Liver (tissue), 9 donors: ENCODE data around the gene VASN. TPM values are rescaled to one million over a fixed set of nuclear protein-coding genes. Genes with fewer than 3 reads are reported as not detected.

ENCODE experiments used
- DNase-seq: peaks from one replicate; pipeline ENCODE4 v3.0.0-alpha.2; 2017; ENCODE audit warnings: low spot score
- H3K27ac ChIP-seq, 2 donors: one replicate each; pipeline ENCODE4 v1.7.0; 2013; ENCODE audit warnings: inconsistent platforms in 2 of 2, low read length in 2 of 2, control low read depth in 1 of 2, low read depth in 1 of 2, mild to moderate bottlenecking in 1 of 2
- H3K27me3 ChIP-seq, 4 donors: one replicate each; pipeline versions ENCODE4 v1.6.1 to v1.7.0; 2013; ENCODE audit warnings: low read length in 3 of 4, inconsistent platforms in 1 of 4, mild to moderate bottlenecking in 1 of 4, moderate library complexity in 1 of 4; ENCODE audit not compliant: control insufficient read depth in 4 of 4, insufficient read depth in 4 of 4
- H3K36me3 ChIP-seq, 4 donors: one replicate each; pipeline versions ENCODE4 v1.6.1 to v1.7.0; 2013; ENCODE audit warnings: low read length in 3 of 4, mild to moderate bottlenecking in 3 of 4, low read depth in 1 of 4, moderate library complexity in 1 of 4; ENCODE audit not compliant: control insufficient read depth in 4 of 4, insufficient read depth in 3 of 4
- H3K4me1 ChIP-seq, 4 donors: one replicate each; pipeline versions ENCODE4 v1.6.1 to v1.7.0; 2013; ENCODE audit warnings: low read length in 3 of 4, mild to moderate bottlenecking in 3 of 4, moderate library complexity in 1 of 4; ENCODE audit not compliant: control insufficient read depth in 4 of 4, insufficient read depth in 4 of 4
- H3K4me3 ChIP-seq, 3 donors: one replicate each; pipeline versions ENCODE4 v1.6.1 to v1.7.0; 2013; ENCODE audit warnings: low read length in 3 of 3, control low read depth in 1 of 3, low read depth in 1 of 3, mild to moderate bottlenecking in 1 of 3
- H3K9ac ChIP-seq, 2 donors: one replicate each; pipeline ENCODE4 v1.7.0; 2013; ENCODE audit warnings: low read length in 2 of 2, mild to moderate bottlenecking in 2 of 2, moderate library complexity in 2 of 2, control low read depth in 1 of 2, low read depth in 1 of 2
- H3K9me3 ChIP-seq, 4 donors: one replicate each; pipeline versions ENCODE4 v1.6.1 to v1.7.0; 2013; ENCODE audit warnings: low read length in 3 of 4; ENCODE audit not compliant: control insufficient read depth in 4 of 4
- EGR1 ChIP-seq, 2 donors: IDR thresholded peaks; 2 replicates each; pipeline ENCODE4 v1.6.1; 2016 to 2018; ENCODE audit warnings: antibody characterized with exemption in 2 of 2, low read depth in 2 of 2
- FOXA1 ChIP-seq: IDR thresholded peaks from 2 replicates; pipeline ENCODE4 v1.6.1; 2016; ENCODE audit warnings: antibody characterized with exemption
- GABPA ChIP-seq, 2 donors: IDR thresholded peaks in 1 of 2; conservative IDR thresholded peaks in 1 of 2; 2 replicates each; pipeline ENCODE4 v1.6.1; 2016; ENCODE audit warnings: antibody characterized with exemption in 2 of 2, mild to moderate bottlenecking in 1 of 2, moderate library complexity in 1 of 2
- HNF4A ChIP-seq, 2 donors: conservative IDR thresholded peaks; 2 replicates each; pipeline ENCODE4 v1.6.1; 2016; ENCODE audit warnings: antibody characterized with exemption in 2 of 2, mild to moderate bottlenecking in 2 of 2
- HNF4G ChIP-seq: IDR thresholded peaks from 2 replicates; pipeline ENCODE4 v1.6.1; 2016; ENCODE audit warnings: antibody characterized with exemption
- JUND ChIP-seq, 2 donors: IDR thresholded peaks; 2 replicates each; pipeline ENCODE4 v1.6.1; 2016; ENCODE audit warnings: antibody characterized with exemption in 2 of 2
- MAX ChIP-seq: IDR thresholded peaks from 2 replicates; pipeline ENCODE4 v1.6.1; 2016; ENCODE audit warnings: antibody characterized with exemption
- NR2F2 ChIP-seq: IDR thresholded peaks from 2 replicates; pipeline ENCODE4 v1.6.1; 2016; ENCODE audit warnings: antibody characterized with exemption
- RAD21 ChIP-seq, 2 donors: IDR thresholded peaks; 2 replicates each; pipeline ENCODE4 v1.6.1; 2016; ENCODE audit warnings: antibody characterized with exemption in 2 of 2, mild to moderate bottlenecking in 2 of 2
- RXRA ChIP-seq, 2 donors: IDR thresholded peaks; 2 replicates each; pipeline ENCODE4 v1.6.1; 2017 to 2018; ENCODE audit warnings: antibody characterized with exemption in 2 of 2, mild to moderate bottlenecking in 1 of 2
- SP1 ChIP-seq: IDR thresholded peaks from 2 replicates; pipeline ENCODE4 v1.6.1; 2018; ENCODE audit warnings: antibody characterized with exemption, mild to moderate bottlenecking
- TAF1 ChIP-seq: conservative IDR thresholded peaks from 2 replicates; pipeline ENCODE4 v1.6.1; 2016; ENCODE audit warnings: antibody characterized with exemption, mild to moderate bottlenecking
- YY1 ChIP-seq: IDR thresholded peaks from 2 replicates; pipeline ENCODE4 v1.6.1; 2016; ENCODE audit warnings: antibody characterized with exemption, mild to moderate bottlenecking
- ZBTB33 ChIP-seq: IDR thresholded peaks from 2 replicates; pipeline ENCODE4 v1.6.1; 2016; ENCODE audit warnings: antibody characterized with exemption
- WGBS: extraction: QIAGEN DNeasy Blood & Tissue Kit; methylation state at CpG from one replicate; pipeline ENCODE4 v1.1.7; 2013; 5-methylcytosine and 5-hydroxymethylcytosine counted together
- polyA plus RNA-seq, 2 donors: library from polyadenylated mRNA; stranded (reverse) in 1 of 2; unstranded in 1 of 2; fragments of 200-250 nt in 1 of 2; fragments of >200 nt in 1 of 2; fragmentation: Nextera tagmentation in 1 of 2; extraction: Ambion mirVana in 1 of 2; gene quantifications; one replicate each; pipeline versions ENCODE4 v1.2.1 to v1.2.3, GENCODE V29; 2013 to 2015
- total RNA-seq, 2 donors: library from RNA; depleted of rRNA; stranded (reverse); fragments of >200 nt; gene quantifications; one replicate each; pipeline ENCODE4 v1.2.3, GENCODE V29; 2014
- TF ChIP-seq, protein P1 (sequence below): IDR thresholded peaks from 2 replicates; pipeline ENCODE4 v1.6.1; 2016; ENCODE audit warnings: antibody characterized with exemption
- TF ChIP-seq, protein P2 (sequence below): fragments of 150-350 bp; IDR thresholded peaks from 2 replicates; pipeline ENCODE4 v1.5.1; 2017; ENCODE audit warnings: improper control_type of control experiment, low read depth, low read length; ENCODE audit not compliant: missing input control
- TF ChIP-seq, protein P3 (sequence below): IDR thresholded peaks from 2 replicates; pipeline ENCODE4 v1.6.1; 2016; ENCODE audit warnings: antibody characterized with exemption, mild to moderate bottlenecking
- donor health status: healthy.
- donor health status: healthy.
- donor health status: healthy.
- donor health status: healthy.
- donor health status: healthy.

The VASN gene
- total and polyA plus RNA-seq, 4 donors: 6.2 to 26.9 (median 21.2) TPM

GRCh38 chr16:4415538-4416199 lies 44.0 kb downstream of the VASN start:
- Histone ChIP-seq H3K9me3 (no peaks in the 10 kb centered on the region), H3K27me3 (no peaks in the 10 kb centered on the region), H3K4me1 (peaks cover 2 to 25% (median 12%) of the 10 kb centered on the region in 4 donors), H3K9ac (peak overlapping the region; percentile 59 to 65), H3K4me3 (peak overlapping the region; percentile 85 to 89 (median 86)), H3K36me3 (peaks cover 0 to 2% (median 0%) of the 10 kb centered on the region in 4 donors), H3K27ac (peak overlapping the region; percentile 76 to 85)
- peak; percentile 59 for DNase-seq
- WGBS: 5% methylated on average over 44 of the region's 44 CpGs
- TF ChIP-seq NR2F2: peak; percentile 80
- peak; percentile 56 to 79 for TF ChIP-seq RXRA (IDR thresholded peaks at IDR 0.05)
- no peak for TF ChIP-seq HNF4A (conservative IDR thresholded peaks at IDR 0.05)
- no peak for TF ChIP-seq MAX
- TF ChIP-seq FOXA1: no peak
- no peak for TF ChIP-seq JUND (IDR thresholded peaks at IDR 0.05)
- no peak for TF ChIP-seq YY1
- no peak for TF ChIP-seq EGR1 (IDR thresholded peaks at IDR 0.05; ENCODE audit: low read depth in 2 of 2)
- TF ChIP-seq, protein P1, sequence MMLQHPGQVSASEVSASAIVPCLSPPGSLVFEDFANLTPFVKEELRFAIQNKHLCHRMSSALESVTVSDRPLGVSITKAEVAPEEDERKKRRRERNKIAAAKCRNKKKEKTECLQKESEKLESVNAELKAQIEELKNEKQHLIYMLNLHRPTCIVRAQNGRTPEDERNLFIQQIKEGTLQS: no peak
- peak; percentile 30 for TF ChIP-seq SP1
- TF ChIP-seq, protein P2, sequence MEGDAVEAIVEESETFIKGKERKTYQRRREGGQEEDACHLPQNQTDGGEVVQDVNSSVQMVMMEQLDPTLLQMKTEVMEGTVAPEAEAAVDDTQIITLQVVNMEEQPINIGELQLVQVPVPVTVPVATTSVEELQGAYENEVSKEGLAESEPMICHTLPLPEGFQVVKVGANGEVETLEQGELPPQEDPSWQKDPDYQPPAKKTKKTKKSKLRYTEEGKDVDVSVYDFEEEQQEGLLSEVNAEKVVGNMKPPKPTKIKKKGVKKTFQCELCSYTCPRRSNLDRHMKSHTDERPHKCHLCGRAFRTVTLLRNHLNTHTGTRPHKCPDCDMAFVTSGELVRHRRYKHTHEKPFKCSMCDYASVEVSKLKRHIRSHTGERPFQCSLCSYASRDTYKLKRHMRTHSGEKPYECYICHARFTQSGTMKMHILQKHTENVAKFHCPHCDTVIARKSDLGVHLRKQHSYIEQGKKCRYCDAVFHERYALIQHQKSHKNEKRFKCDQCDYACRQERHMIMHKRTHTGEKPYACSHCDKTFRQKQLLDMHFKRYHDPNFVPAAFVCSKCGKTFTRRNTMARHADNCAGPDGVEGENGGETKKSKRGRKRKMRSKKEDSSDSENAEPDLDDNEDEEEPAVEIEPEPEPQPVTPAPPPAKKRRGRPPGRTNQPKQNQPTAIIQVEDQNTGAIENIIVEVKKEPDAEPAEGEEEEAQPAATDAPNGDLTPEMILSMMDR: no peak
- no peak for TF ChIP-seq ZBTB33
- TF ChIP-seq GABPA (IDR thresholded peaks at IDR 0.05 in 1 of 2, conservative IDR thresholded peaks at IDR 0.05 in 1 of 2): no peak
- no peak for TF ChIP-seq HNF4G
- no peak for TF ChIP-seq TAF1
- TF ChIP-seq, protein P3, sequence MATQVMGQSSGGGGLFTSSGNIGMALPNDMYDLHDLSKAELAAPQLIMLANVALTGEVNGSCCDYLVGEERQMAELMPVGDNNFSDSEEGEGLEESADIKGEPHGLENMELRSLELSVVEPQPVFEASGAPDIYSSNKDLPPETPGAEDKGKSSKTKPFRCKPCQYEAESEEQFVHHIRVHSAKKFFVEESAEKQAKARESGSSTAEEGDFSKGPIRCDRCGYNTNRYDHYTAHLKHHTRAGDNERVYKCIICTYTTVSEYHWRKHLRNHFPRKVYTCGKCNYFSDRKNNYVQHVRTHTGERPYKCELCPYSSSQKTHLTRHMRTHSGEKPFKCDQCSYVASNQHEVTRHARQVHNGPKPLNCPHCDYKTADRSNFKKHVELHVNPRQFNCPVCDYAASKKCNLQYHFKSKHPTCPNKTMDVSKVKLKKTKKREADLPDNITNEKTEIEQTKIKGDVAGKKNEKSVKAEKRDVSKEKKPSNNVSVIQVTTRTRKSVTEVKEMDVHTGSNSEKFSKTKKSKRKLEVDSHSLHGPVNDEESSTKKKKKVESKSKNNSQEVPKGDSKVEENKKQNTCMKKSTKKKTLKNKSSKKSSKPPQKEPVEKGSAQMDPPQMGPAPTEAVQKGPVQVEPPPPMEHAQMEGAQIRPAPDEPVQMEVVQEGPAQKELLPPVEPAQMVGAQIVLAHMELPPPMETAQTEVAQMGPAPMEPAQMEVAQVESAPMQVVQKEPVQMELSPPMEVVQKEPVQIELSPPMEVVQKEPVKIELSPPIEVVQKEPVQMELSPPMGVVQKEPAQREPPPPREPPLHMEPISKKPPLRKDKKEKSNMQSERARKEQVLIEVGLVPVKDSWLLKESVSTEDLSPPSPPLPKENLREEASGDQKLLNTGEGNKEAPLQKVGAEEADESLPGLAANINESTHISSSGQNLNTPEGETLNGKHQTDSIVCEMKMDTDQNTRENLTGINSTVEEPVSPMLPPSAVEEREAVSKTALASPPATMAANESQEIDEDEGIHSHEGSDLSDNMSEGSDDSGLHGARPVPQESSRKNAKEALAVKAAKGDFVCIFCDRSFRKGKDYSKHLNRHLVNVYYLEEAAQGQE: no peak
- TF ChIP-seq RAD21 (IDR thresholded peaks at IDR 0.05): peak in 1 of 2 donors; percentile 29
